GM21619 (cell line): ENCODE data around the gene PPP1R3A.
"Not testable (repeated sequence)": the region's sequence is repeated elsewhere in the genome, so short reads cannot be mapped to it uniquely, and the experiment has no call there.

ENCODE experiments used
- ATAC-seq: cut with Tn5 transposase; IDR thresholded peaks from one replicate; pipeline ENCODE4 v1.9.1; 2021; ENCODE audit not compliant: unreplicated experiment

PPP1R3A gene

GRCh38 chr7:113918946-113919345, at the start of gene PPP1R3A:
Gene PPP1R3A (minus strand): TSS chr7:113919009. CDS start chr7:113918996, 13 bp downstream.
- no peak for ATAC-seq

- ATAC-seq = no peak
These were observed 44.5 kb upstream of the PPP1R3A start for GRCh38 chr7:113963356-113963755.

GRCh38 chr7:113959910-113960309, 41.1 kb upstream of the PPP1R3A start:
- ATAC-seq = no peak

- ATAC-seq = no peak
These were observed 36.3 kb upstream of the PPP1R3A start for GRCh38 chr7:113955157-113955556.

- ATAC-seq = no peak
These were observed 34.7 kb upstream of the PPP1R3A start for GRCh38 chr7:113953553-113953952.

- ATAC-seq = no peak
These were observed 26.5 kb upstream of the PPP1R3A start for GRCh38 chr7:113945018-113945938.

GRCh38 chr7:113936982-113937381, 18.2 kb upstream of the PPP1R3A start:
- ATAC-seq = no peak

- no peak for ATAC-seq
These were observed 17.7 kb upstream of the PPP1R3A start for GRCh38 chr7:113936535-113936934.

- not testable (repeated sequence) for ATAC-seq
These were observed 10.6 kb upstream of the PPP1R3A start for GRCh38 chr7:113929389-113929788.

- no peak for ATAC-seq
These were observed 9.3 kb upstream of the PPP1R3A start for GRCh38 chr7:113928112-113928511.

- no peak for ATAC-seq
These were observed 3.2 kb upstream of the PPP1R3A start for GRCh38 chr7:113922049-113922448.

- no peak for ATAC-seq
These were observed 2.6 kb upstream of the PPP1R3A start for GRCh38 chr7:113921363-113921762.

- ATAC-seq = no peak
These were observed 969 bp downstream of the PPP1R3A start for GRCh38 chr7:113917840-113918239.

GRCh38 chr7:113915956-113916355, 2.9 kb downstream of the PPP1R3A start:
- ATAC-seq = no peak

- ATAC-seq = no peak
These were observed 5.9 kb downstream of the PPP1R3A start for GRCh38 chr7:113912876-113913275.

- ATAC-seq = no peak
These were observed 11.2 kb downstream of the PPP1R3A start for GRCh38 chr7:113907617-113908016.

GRCh38 chr7:113904521-113904920, 14.3 kb downstream of the PPP1R3A start:
- no peak for ATAC-seq

GRCh38 chr7:113892818-113893217, 26.0 kb downstream of the PPP1R3A start:
- ATAC-seq = no peak

- no peak for ATAC-seq
These were observed 27.0 kb downstream of the PPP1R3A start for GRCh38 chr7:113891828-113892227.

GRCh38 chr7:113891031-113891350, 27.8 kb downstream of the PPP1R3A start:
- ATAC-seq = no peak

GRCh38 chr7:113890331-113891030, 28.3 kb downstream of the PPP1R3A start:
- no peak for ATAC-seq

- ATAC-seq = no peak
These were observed 35.7 kb downstream of the PPP1R3A start for GRCh38 chr7:113883096-113883495.
